GM18502 (cell line): ENCODE measurements around the gene JAG2.

Source experiments
- ATAC-seq: cut with Tn5 transposase; IDR thresholded peaks from one replicate; pipeline ENCODE4 v1.9.1; 2021; ENCODE audit warnings: mild to moderate bottlenecking; ENCODE audit not compliant: unreplicated experiment, poor library complexity

Gene JAG2

GRCh38 chr14:105153331-105153731, 15.2 kb downstream of the JAG2 start:
- ATAC-seq, result no peak

- no peak for ATAC-seq
Observed at GRCh38 chr14:105152794-105153241, 15.8 kb downstream of the JAG2 start.

- ATAC-seq, result no peak
Observed at GRCh38 chr14:105151838-105152793, 16.5 kb downstream of the JAG2 start.

GRCh38 chr14:105151084-105151837, 17.3 kb downstream of the JAG2 start:
- no peak for ATAC-seq

DNA sequence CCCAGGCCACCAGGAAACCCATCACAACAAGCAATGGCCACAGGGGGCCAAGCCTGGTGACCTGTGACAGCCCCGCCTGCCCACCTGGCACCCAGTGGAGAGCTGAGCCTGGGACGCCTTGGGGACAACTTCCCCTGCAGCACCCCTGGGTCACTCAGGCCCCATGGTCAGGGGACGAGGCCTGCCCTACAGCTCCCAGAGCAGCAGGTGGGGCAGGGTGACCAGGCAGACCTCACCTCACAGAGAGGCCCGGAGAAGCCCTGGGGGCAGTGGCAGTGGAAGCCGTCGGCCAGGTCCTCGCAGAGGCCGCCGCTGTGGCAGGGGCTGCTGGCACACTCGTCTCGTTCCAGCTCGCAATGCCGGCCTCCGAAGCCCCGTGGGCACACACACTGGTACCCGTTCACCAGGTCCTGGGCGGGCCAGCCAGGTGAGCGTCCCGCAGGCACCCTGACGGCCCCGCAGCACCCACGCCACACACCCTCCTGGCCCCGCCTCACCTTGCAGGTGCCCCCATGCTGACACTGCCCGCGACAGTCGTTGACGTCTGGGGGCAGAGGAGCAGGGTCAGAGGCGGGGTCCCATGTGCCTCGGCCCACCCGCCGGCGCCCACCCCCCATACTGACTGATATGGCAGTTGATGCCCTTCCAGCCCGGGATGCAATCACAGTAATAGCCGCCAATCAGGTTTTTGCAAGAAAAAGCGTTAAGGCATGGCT, 18.1 kb downstream of the JAG2 start:
- ATAC-seq, result no peak

DNA sequence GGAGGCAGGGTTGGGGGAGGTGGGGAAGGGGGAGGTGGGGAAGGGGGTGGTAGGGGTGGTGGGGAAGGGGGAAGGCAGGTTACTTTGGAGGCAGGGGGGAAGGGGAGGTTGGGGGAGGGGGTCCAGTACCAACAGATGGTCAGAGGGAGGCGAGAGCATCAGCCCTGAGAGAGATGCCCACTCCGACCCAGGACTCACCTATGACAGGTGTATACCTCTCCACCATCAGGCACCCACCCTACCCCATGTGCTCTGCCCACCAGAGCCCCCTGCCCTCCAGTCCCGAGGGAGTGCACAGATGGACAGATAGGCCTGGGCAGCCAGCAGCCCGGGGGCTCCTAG, 18.6 kb downstream of the JAG2 start:
- ATAC-seq, result no peak

DNA sequence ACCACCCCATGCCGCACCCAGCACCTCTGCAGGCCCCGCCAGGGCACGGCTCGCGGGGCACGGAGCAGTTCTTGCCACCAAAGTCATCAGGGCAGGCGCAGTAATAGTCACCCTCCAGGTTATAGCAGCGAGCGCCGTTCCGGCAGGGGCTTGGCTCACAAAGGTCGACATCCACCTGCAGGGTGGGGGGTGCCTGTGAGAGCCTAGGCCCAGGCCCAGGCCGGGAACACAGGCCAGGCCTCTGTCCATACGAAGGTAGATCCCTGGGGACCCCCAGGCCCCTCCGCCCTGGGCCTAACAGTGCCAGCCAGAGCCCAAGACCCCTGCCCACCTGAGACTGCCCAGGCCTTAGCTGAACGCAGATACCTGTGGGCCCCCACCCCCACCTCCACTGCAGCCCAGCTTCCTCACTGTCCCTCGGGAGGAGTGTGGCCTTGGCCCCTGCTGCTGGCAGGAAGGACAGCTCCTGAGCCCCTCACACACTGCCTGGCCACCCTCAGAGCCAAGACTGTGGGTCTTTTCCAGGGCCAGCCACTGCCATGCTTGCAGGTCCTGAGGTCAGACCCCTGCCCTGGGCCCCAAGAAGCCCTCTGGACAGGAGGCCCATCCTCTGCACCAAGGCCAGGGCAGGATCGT, 19.3 kb downstream of the JAG2 start:
- ATAC-seq, result no peak

DNA sequence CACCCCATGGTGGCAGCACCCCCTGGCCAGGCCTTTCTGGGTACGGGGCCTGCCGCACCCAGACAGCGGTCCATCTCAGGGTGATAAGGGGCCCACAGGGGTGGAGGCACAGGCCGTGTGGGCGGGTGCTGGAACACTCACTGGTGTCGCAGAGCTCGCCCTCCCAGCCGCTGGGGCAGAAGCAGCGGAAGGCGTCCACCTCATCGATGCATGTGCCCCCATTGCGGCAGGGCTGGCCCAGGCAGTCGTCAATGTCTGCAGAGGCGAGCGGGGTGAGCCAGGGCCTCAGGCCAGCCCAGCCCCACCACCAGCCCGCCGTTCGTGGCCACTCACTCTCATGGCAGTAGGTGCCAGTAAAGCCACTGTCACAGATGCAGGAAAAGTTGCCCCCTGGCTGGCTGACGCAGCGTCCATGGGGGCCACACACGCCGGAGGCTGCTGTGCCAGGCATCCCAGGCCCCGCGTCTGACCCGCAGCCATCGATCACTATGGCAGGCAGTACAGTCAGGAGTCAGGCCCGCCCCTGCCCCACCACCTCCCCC, 19.9 kb downstream of the JAG2 start:
- no peak for ATAC-seq

DNA sequence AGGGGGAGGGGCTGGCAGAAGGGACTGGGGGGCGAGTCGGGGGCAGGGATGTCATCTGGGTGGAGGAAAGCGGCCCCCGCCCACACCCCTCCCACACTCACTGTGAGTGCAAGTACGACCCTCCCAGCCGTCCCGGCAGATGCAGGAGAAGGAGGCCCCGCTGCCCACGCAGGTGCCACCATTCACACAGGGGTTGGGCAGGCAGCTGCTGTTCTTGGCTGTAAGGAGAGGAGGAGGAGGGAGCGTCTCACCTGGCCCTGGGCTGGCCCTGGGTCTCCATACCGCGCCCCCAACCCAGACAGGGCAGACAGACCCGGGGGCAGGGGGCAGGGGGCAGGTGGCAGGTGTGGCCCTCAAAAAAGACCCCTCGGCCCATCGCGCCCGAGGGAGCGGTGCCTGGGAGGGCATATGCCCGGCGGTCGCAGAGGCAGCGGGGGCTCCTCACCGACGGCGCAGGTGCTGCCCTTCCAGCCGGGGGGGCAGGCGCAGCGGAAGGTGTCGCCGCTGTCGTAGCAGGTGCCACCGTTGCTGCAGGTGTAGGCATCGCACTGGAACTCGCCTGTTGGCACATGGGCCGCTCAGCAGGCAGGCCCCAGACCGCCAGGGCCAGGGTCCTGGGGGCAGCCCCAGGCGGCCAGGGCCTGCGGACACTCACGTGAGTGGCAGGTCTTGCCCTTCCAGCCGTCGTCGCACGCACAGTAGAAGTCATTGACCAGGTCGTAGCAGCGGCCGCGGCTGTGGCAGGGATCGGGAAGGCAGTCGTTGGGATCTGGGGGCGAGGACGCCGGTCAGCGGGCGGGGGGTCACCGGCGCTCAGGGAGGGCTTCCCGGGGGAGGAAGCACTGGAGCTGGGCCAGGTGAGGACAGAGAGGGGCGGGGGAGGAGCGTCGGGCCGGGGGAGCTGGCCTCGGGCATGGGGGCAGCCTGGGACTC, 20.6 kb downstream of the JAG2 start:
- ATAC-seq, result no peak

- no peak for ATAC-seq
Observed at GRCh38 chr14:105146976-105147635, 21.5 kb downstream of the JAG2 start.

- no peak for ATAC-seq
Observed at GRCh38 chr14:105146181-105146975, 22.2 kb downstream of the JAG2 start.

- ATAC-seq, result no peak
Observed at GRCh38 chr14:105145381-105146180, 23.0 kb downstream of the JAG2 start.

DNA sequence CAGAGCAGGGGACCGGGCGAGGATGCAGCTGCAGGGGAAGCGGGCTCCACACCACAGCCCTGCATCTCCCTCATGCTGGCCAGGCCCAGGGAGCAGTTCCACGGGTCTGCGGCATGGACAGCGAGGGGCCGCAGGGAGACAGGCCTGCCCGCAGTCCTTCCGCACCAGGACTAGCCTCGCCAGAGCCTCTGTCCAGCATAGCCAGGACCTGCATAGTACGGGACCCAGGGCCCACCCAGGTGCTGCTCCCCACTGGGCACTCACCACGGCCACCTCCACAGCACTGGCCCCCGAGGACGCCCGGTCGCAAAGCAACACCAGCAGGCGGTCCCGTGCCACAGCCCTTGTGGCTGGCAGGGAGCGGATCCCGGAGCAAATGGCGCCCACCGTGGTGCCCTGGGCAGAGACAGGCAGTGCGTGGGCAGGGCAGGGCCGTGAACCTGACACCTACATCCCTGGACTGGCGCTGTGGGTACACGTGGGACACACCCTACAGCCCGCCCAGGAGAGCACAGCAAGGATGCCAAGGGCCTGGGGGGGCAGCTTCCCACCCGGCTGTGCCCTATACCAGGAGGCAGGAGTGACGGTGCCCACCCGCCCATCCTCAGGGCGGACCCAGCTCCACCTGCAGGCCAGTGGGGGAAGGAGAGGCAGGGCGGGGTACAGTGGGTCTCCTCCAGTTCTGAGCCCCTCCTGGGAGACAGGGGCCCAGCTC, 23.8 kb downstream of the JAG2 start:
- ATAC-seq, result no peak

- no peak for ATAC-seq
Observed at GRCh38 chr14:105144026-105144665, 24.4 kb downstream of the JAG2 start.

DNA sequence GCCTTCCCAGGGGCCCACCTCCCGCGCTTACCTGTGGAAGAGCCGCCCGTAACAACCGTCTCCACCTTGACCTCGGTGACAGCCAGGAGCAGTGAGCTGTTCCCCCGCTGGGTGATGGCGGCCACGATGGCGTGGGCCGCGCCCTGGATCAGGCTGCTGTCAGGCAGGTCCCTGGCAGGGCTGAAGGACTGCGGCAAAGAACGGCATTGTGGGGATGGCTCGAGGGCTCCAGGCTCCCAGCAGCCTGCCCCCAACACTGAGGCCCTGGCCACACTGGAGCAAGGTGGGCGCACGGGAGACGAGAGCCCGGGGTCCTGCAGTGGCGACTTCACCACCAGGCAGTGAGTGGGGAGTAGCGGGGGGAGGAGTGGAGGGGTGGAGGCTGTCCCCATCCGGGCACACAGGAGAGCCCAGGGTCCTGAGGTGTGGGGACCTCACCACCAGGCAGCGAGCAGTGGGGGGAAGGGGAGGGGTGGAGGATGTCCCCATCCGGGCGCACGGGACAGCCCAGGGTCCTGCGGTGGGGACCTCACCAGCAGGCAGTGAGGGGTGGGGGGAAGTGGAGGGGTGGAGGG, 25.0 kb downstream of the JAG2 start:
- ATAC-seq, result no peak
